Retinal pigment epithelial cell (primary cell): ENCODE data around the gene ELOA.
"Not testable (repeated sequence)": the region's sequence is repeated elsewhere in the genome, so short reads cannot be mapped to it uniquely, and the experiment has no call there.

Experiments
- DNase-seq: peaks from one replicate; pipeline ENCODE4 v3.0.0-alpha.2; 2010; ENCODE audit warnings: low read depth
- H3K4me3 ChIP-seq: 2 replicates; pipeline ENCODE4 v1.5.1; 2011; ENCODE audit warnings: mild to moderate bottlenecking, low read length, control low read depth, moderate library complexity
- TF ChIP-seq, protein P1 (sequence below): conservative IDR thresholded peaks from 2 replicates; pipeline ENCODE4 v1.5.1; 2011; ENCODE audit warnings: low read depth, low read length, control low read depth, inconsistent platforms

Gene ELOA

DNA sequence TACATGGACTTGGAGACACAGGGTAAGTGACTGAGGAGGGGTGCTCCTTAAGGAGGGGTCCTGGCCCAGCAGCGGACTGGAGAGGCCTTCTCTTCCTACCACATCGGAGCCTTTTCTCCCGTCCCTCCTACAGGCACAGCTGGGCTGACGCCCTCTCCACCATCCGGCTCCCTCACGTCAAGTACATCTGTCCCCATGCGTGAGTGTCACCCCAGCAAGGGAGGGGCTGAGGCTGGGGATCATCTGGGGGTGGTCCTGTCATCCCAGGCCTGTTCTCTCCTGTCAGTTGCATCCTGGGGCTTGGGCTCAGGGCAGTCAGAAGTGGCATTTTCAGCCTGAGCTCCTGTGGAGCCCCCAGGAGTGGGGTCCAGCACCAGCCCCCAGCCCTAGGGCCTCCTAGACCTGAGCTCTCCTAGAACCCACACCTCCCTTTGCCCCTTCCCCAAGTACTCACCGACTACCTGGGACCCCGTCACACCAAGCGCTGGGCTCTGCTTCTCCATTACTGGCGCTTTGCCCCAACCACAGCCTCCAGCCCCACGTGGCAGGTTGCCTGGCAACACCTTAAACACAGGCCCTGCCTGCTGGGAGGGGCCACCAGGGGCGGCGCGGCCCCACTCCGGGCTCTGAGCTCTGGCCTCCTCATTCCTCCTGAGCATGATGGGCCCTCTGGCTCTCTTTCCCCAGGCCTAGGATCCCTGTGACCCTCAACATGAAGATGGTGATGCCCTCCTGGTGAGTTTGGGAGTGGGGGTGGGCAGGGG lies 49.9 kb downstream of the ELOA start:
- no peak overlapping the region for H3K4me3 ChIP-seq
- no peak for DNase-seq
- TF ChIP-seq, protein P1, sequence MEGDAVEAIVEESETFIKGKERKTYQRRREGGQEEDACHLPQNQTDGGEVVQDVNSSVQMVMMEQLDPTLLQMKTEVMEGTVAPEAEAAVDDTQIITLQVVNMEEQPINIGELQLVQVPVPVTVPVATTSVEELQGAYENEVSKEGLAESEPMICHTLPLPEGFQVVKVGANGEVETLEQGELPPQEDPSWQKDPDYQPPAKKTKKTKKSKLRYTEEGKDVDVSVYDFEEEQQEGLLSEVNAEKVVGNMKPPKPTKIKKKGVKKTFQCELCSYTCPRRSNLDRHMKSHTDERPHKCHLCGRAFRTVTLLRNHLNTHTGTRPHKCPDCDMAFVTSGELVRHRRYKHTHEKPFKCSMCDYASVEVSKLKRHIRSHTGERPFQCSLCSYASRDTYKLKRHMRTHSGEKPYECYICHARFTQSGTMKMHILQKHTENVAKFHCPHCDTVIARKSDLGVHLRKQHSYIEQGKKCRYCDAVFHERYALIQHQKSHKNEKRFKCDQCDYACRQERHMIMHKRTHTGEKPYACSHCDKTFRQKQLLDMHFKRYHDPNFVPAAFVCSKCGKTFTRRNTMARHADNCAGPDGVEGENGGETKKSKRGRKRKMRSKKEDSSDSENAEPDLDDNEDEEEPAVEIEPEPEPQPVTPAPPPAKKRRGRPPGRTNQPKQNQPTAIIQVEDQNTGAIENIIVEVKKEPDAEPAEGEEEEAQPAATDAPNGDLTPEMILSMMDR = no peak

DNA sequence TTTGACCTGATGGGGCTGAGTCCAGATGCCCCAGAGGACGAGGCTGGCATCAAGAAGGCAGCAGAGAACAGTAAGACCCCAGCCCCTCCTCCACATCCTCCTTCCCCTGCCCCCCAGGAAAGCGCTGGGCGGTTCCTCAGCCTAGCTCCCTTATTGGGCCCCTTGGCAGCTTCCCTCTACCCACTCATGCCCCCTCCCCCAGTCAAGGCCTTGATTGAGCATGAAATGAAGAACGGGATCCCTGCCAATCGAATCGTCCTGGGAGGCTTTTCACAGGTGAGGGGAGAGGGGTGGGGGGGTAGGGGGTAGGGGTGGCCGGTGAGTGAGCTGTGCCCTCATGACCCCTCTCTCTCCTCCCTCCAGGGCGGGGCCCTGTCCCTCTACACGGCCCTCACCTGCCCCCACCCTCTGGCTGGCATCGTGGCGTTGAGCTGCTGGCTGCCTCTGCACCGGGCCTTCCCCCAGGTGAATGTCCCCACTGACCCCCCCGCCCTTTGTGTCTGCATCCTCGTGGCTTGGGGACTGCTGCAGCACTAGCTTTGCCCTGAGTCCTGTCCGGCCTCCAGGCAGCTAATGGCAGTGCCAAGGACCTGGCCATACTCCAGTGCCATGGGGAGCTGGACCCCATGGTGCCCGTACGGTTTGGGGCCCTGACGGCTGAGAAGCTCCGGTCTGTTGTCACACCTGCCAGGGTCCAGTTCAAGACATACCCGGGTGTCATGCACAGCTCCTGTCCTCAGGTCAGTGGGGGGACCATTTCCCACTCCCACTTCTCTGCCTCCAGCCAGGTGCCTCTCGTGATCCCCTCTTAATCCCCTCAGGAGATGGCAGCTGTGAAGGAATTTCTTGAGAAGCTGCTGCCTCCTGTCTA lies 50.8 kb downstream of the ELOA start:
- no peak for DNase-seq
- TF ChIP-seq, protein P1 = no peak
- no peak overlapping the region for H3K4me3 ChIP-seq

DNA sequence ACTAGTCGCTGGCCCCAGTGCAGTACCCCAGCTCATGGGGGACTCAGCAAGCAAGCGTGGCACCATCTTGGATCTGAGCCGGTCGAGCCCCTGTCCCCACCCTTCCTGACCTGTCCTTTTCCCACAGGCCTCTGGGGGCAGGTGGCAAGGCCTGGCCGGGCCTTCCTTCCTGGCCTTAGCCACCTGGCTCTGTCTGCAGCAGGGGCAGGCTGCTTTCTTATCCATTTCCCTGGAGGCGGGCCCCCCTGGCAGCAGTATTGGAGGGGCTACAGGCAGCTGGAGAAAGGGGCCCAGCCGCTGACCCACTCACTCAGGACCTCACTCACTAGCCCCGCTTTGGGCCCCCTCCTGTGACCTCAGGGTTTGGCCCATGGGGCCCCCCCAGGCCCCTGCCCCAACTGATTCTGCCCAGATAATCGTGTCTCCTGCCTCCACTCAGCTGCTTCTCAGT lies 51.5 kb downstream of the ELOA start:
- not testable (repeated sequence) for H3K4me3 ChIP-seq, DNase-seq

DNA sequence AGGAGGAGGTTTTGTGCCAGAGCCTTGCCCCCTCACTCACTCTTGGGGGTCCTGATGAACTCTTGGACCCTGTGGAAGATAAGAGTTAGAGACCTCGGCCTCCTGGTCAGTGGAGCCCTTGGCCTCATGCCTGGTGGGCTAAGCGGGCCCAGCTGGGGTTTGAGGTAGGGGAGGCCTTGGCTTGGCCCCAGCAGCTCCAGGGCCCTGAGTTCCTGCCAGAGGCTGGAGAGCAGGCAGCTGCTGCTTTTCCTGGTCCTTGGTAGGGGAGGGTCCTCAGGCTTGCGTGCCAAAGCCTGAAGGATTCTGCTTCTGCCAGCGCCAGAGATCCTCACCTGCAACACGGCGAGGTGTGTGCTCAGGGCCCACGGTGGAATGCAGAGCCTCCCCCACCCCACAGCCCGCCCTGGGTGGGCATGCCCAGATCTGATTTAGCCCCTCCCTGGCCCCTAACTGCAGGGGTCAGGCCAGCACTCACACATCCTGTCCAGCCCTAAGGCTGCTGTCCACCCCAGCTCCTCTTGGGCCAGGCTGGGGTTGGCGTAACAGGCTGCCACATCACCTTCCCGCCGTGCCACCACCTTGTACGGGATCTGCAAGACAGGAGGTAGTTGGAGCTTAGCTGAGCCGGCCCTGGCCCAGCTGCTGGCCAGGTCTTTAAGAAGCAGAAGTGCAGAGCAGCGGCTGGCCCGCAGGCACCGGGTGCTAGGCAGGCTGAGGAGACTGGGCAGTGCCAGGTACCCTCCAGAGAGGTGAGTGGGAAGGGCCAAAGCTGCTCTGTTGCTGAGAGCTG lies 52.6 kb downstream of the ELOA start:
- DNase-seq = no peak
- TF ChIP-seq, protein P1 = no peak
- no peak overlapping the region for H3K4me3 ChIP-seq

DNA sequence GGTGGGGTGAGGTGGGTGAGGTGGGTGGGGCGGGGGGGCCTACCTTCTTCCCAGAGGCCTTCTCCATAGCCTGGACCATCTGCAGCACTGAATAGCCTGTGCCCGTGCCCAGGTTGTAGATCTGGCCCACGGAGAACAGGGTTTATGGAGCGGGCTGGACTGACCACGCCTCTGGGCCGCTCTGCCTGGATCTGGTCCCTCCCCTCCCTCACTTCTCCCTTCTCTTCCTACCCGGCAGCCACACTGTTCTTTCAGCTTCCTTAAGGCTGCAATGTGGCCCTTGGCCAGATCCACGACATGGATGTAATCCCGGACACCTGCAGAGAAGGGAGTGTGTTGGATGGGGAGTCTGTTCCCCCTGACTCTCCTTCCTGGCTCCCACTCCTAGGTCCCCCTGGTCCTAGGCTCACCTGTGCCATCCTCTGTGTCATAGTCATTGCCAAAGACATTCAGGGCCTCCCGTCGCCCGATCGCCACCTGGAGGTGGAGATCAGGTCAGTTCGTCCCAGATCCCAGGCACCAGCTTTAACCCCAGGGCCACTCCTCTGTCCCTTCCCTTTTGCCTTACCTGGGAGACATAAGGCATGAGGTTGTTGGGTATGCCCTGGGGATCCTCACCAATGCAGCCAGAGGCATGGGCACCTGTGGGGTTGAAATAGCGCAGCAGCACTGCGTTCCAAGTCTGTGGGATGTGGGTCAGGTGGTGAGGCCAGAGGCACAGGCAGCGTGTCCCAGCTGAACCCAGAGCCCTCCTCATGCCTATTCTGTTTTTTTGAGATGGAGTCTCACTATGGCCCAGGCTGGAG lies 53.4 kb downstream of the ELOA start:
- TF ChIP-seq, protein P1 = no peak
- no peak overlapping the region for H3K4me3 ChIP-seq
- DNase-seq = no peak

DNA sequence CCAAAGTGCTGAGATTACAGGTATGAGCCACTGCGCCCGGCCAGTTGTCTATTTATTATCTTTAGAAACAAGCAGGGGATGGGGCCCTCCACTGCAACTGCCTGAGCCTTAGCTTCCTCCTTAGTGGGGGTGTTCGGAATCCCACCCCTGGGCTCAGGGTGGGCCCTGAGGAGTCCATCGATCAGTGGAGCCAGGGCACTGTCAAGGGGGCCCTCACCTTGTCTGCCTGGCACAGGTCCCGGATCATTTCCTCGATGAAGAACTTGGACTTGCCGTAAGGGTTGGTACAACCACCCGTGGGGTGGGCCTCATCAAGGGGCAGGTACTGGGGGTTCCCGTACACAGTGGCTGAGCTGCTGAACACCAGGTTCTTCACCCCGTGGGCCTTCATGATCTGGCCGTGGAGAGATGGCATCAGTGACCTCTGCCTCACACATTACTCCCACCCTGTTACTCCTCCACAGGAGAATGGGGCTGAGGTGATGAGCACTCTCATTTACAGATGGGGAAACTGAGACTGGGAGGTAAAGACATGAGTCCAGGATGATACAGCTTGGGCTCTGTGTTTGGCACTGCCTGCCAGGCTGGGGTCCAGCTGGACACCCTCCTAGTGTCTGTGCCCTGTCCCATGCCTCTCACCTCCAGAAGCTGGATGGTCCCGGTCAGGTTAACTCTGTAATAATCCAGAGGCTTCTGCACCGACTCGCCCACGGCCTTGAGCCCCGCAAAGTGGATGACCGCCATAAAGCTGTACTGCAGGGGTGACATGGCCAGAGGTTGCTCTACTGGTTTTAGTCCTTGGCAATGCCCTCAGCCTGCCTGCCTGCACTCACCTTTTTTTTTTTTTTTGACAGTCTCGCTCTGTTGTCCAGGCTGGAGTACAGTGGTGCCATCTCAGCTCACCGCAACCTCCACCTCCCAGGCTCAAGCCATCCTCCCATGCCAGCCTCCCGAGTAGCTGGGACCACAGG lies 54.5 kb downstream of the ELOA start:
- no peak overlapping the region for H3K4me3 ChIP-seq
- TF ChIP-seq, protein P1 = no peak
- no peak for DNase-seq
